ENCODE data around the gene IFITM10. TPM values are rescaled to one million over a fixed set of nuclear protein-coding genes. Genes with fewer than 3 reads are reported as not detected.

The IFITM10 gene
- total and polyA plus RNA-seq, 11 donors = 0.12 to 3.6 (median 0.54) TPM

GRCh38 chr11:1779034-1779805 is 28.8 kb upstream of the IFITM10 start:
- TF ChIP-seq CTCF (IDR thresholded peaks at IDR 0.05) (no peak), POLR2A (IDR thresholded peaks at IDR 0.05) (no peak)
- H3K36me3 ChIP-seq = no peaks in the 10 kb centered on the region
- H3K27ac ChIP-seq = no peak overlapping the region
- WGBS, 4 donors = 78 to 89% (median 83%) methylated on average over 8 to 17 of the region's 17 CpGs
- intact Hi-C loops (cut with DNase I) = loop anchor here in 1 of 10 donors (10.0 kb wide), 1 partner anchor 46 kb away; no protein-coding TSS in a partner anchor
- ATAC-seq = no peak
- no peak for DNase-seq
- peaks cover 0 to 5% (median 0%) of the 10 kb centered on the region in 12 donors for H3K9me3 ChIP-seq
- peaks cover 0 to 26% (median 0%) of the 10 kb centered on the region in 9 donors for H3K27me3 ChIP-seq
- no peak overlapping the region for H3K4me3 ChIP-seq
- H3K4me1 ChIP-seq = peaks cover 0 to 59% (median 0%) of the 10 kb centered on the region in 12 donors

- TF ChIP-seq CTCF (IDR thresholded peaks at IDR 0.05) (no peak), POLR2A (IDR thresholded peaks at IDR 0.05) (no peak)
- intact Hi-C loops (cut with DNase I) = loop anchor here in 1 of 10 donors (10.0 kb wide), 1 partner anchor 46 kb away; no protein-coding TSS in a partner anchor
- Histone ChIP-seq H3K36me3 (no peaks in the 10 kb centered on the region), H3K27ac (peak overlapping the region in 1 of 12 donors; percentile 70), H3K4me1 (peaks cover 0 to 58% (median 0%) of the 10 kb centered on the region in 12 donors), H3K4me3 (no peak overlapping the region), H3K9me3 (peaks cover 0 to 5% (median 0%) of the 10 kb centered on the region in 12 donors), H3K27me3 (peaks cover 0 to 26% (median 0%) of the 10 kb centered on the region in 9 donors)
- DNase-seq (no peak), ATAC-seq (no peak)
- WGBS, 4 donors = 74 to 78% (median 77%) methylated on average over 12 to 14 of the region's 14 CpGs
Measured at GRCh38 chr11:1778141-1778911, 27.9 kb upstream of the IFITM10 start.

GRCh38 chr11:1777737-1778136 is 27.3 kb upstream of the IFITM10 start:
- intact Hi-C loops (cut with DNase I) = loop anchor here in 1 of 10 donors (10.0 kb wide), 1 partner anchor 47 kb away; no protein-coding TSS in a partner anchor
- TF ChIP-seq POLR2A (IDR thresholded peaks at IDR 0.05) = no peak
- Histone ChIP-seq H3K27me3 (peaks cover 0 to 26% (median 0%) of the 10 kb centered on the region in 9 donors), H3K4me3 (no peak overlapping the region), H3K4me1 (peaks cover 0 to 55% (median 0%) of the 10 kb centered on the region in 12 donors), H3K36me3 (no peaks in the 10 kb centered on the region), H3K27ac (peak overlapping the region in 1 of 12 donors; percentile 70), H3K9me3 (peaks cover 0 to 5% (median 0%) of the 10 kb centered on the region in 12 donors)
- DNase-seq (no peak), ATAC-seq (peak in 2 of 4 donors; percentile 22 to 28)
- WGBS, 4 donors = 77 to 100% (median 88%) methylated on average over 1 to 2 of the region's 2 CpGs

GRCh38 chr11:1776944-1777715 is 26.7 kb upstream of the IFITM10 start:
- H3K27ac ChIP-seq = no peak overlapping the region
- 84 to 92% (median 86%) methylated on average over 5 of the region's 5 CpGs for WGBS, 4 donors
- DNase-seq (no peak), ATAC-seq (no peak)
- intact Hi-C loops (cut with DNase I) = loop anchor here in 1 of 10 donors (10.0 kb wide), 1 partner anchor 48 kb away; no protein-coding TSS in a partner anchor
- H3K36me3 ChIP-seq = no peaks in the 10 kb centered on the region
- H3K4me1 ChIP-seq = peaks cover 0 to 50% (median 0%) of the 10 kb centered on the region in 12 donors
- peaks cover 0 to 5% (median 0%) of the 10 kb centered on the region in 12 donors for H3K9me3 ChIP-seq
- H3K27me3 ChIP-seq = peaks cover 0 to 26% (median 0%) of the 10 kb centered on the region in 9 donors
- TF ChIP-seq POLR2A (IDR thresholded peaks at IDR 0.05) = no peak
- H3K4me3 ChIP-seq = no peak overlapping the region

Measured in heart left ventricle (tissue), 16 donors.